GM12891 (cell line): Measurements from ENCODE around the gene DIS3L2.

Source experiments
- DNase-seq: peaks from one replicate; pipeline ENCODE4 v3.0.0; 2011; ENCODE audit warnings: low spot score; ENCODE audit not compliant: insufficient read length
- FAIRE-seq: peaks from 2 replicates; lab custom pipeline; 2011; peaks lifted over from hg19 to GRCh38; lab: Jason Lieb, UNC
- PAX5 ChIP-seq: IDR thresholded peaks from 2 replicates; pipeline ENCODE4 v1.6.1; 2011; ENCODE audit warnings: low read length, moderate library complexity, mild to moderate bottlenecking; ENCODE audit not compliant: insufficient read depth, severe bottlenecking
- POLR2A ChIP-seq: IDR thresholded peaks from 2 replicates; pipeline ENCODE4 v1.6.1; 2011; ENCODE audit warnings: low read depth, low read length, control low read depth
- POLR2AphosphoS5 ChIP-seq: IDR thresholded peaks from 2 replicates; pipeline ENCODE4 v1.6.1; 2011; ENCODE audit warnings: low read depth, low read length, control low read depth
- POU2F2 ChIP-seq: IDR thresholded peaks from 2 replicates; pipeline ENCODE4 v1.6.1; 2011; ENCODE audit warnings: low read depth, mild to moderate bottlenecking, control low read depth, low read length, moderate library complexity
- SPI1 ChIP-seq: IDR thresholded peaks from 2 replicates; pipeline ENCODE4 v1.6.1; 2011; ENCODE audit warnings: low read depth, low read length, control low read depth
- TAF1 ChIP-seq: IDR thresholded peaks from 2 replicates; pipeline ENCODE4 v1.6.1; 2011; ENCODE audit warnings: low read depth, low read length, control low read depth

Gene DIS3L2

GRCh38 chr2:231922311-231923009 is 39.1 kb upstream of the DIS3L2 start:
- no peak for DNase-seq
- FAIRE-seq = no peak
- TF ChIP-seq POU2F2 (no peak), SPI1 (no peak), PAX5 (no peak), POLR2AphosphoS5 (no peak), POLR2A (no peak), TAF1 (no peak)

- no peak for FAIRE-seq
- no peak for DNase-seq
- TF ChIP-seq POU2F2 (no peak), SPI1 (no peak), PAX5 (no peak), POLR2A (no peak), TAF1 (no peak), POLR2AphosphoS5 (no peak)
Measured at GRCh38 chr2:231923010-231923344, 38.5 kb upstream of the DIS3L2 start.

GRCh38 chr2:231923951-231924888 is 37.3 kb upstream of the DIS3L2 start:
- peak; percentile 38 for FAIRE-seq
- no peak for TF ChIP-seq POU2F2
- TF ChIP-seq TAF1 = no peak
- TF ChIP-seq POLR2A = no peak
- no peak for TF ChIP-seq POLR2AphosphoS5
- TF ChIP-seq SPI1 = no peak
- no peak for TF ChIP-seq PAX5

GRCh38 chr2:231924889-231925275 is 36.6 kb upstream of the DIS3L2 start:
- DNase-seq (no peak), FAIRE-seq (peak; percentile 23)
- no peak for TF ChIP-seq TAF1
- TF ChIP-seq POU2F2 = no peak
- TF ChIP-seq SPI1 = no peak
- no peak for TF ChIP-seq PAX5
- TF ChIP-seq POLR2AphosphoS5 = no peak
- TF ChIP-seq POLR2A = no peak

More at GRCh38 chr2:231923951-231924888, 37.3 kb upstream of the DIS3L2 start:
- DNase-seq = no peak

GRCh38 chr2:231925303-231926179 is 36.0 kb upstream of the DIS3L2 start:
- peak; percentile 90 for DNase-seq
- TF ChIP-seq POLR2AphosphoS5 = no peak
- no peak for TF ChIP-seq POLR2A
- TF ChIP-seq SPI1 = no peak
- no peak for TF ChIP-seq POU2F2
- TF ChIP-seq PAX5 = no peak
- no peak for TF ChIP-seq TAF1
- peak; percentile 96 for FAIRE-seq

GRCh38 chr2:231926180-231926741 is 35.3 kb upstream of the DIS3L2 start, which contains the start of gene NPPC:
Gene NPPC (minus strand): TSS chr2:231926396. CDS start chr2:231926249, 147 bp downstream.
- TF ChIP-seq POLR2AphosphoS5 = no peak
- no peak for TF ChIP-seq POLR2A
- no peak for TF ChIP-seq POU2F2
- no peak for TF ChIP-seq TAF1
- no peak for TF ChIP-seq PAX5
- TF ChIP-seq SPI1 = no peak
- FAIRE-seq = peak; percentile 90

GRCh38 chr2:231926761-231927565 is 34.5 kb upstream of the DIS3L2 start:
- DNase-seq (no peak), FAIRE-seq (no peak)
- TF ChIP-seq SPI1 = no peak
- TF ChIP-seq TAF1 = no peak
- TF ChIP-seq POLR2AphosphoS5 = no peak
- no peak for TF ChIP-seq PAX5
- TF ChIP-seq POU2F2 = no peak
- no peak for TF ChIP-seq POLR2A

More at GRCh38 chr2:231926180-231926741, 35.3 kb upstream of the DIS3L2 start, which contains the start of gene NPPC:
- DNase-seq = peak; percentile 81

GRCh38 chr2:231927566-231927890 is 34.0 kb upstream of the DIS3L2 start:
- TF ChIP-seq TAF1 = no peak
- no peak for TF ChIP-seq POLR2A
- TF ChIP-seq SPI1 = no peak
- no peak for TF ChIP-seq POLR2AphosphoS5
- TF ChIP-seq PAX5 = no peak
- TF ChIP-seq POU2F2 = no peak
- FAIRE-seq (no peak), DNase-seq (no peak)
